GM12878 (cell line): ENCODE measurements around the gene COL9A1. TPM values are rescaled to one million over a fixed set of nuclear protein-coding genes. Genes with fewer than 3 reads are reported as not detected.

ENCODE experiments used
- ATAC-seq: fragments of 200-7000 bp; cut with Tn5 transposase; 3 replicates; pipeline ENCODE4 v1.9.1; 2020; ENCODE audit warnings: mild to moderate bottlenecking, moderate library complexity
- BruUV-seq: library from RNA; stranded (reverse); fragments of 400-500 nt; replicated peaks from 2 replicates; lab custom pipeline; 2021; lab: Mats Ljungman, UMichigan
- CTCF ChIA-PET: fragments of 300-600 bp; sonication (Branson Sonifier 250); formaldehyde crosslinking; extraction: SDS; loops from one replicate; lab custom pipeline; 2021; ENCODE audit warnings: inconsistent platforms; lab: Yijun Ruan, JAX
- POLR2A ChIA-PET: fragments of 350-600 bp; formaldehyde crosslinking; extraction: SDS; loops from one replicate; lab custom pipeline; 2021; ENCODE audit warnings: inconsistent platforms; lab: Charles Lee
- RAD21 ChIA-PET: fragments of 300-600 bp; sonication (Branson Sonifier 250); formaldehyde crosslinking; loops from one replicate; lab custom pipeline; 2023; ENCODE audit warnings: antibody characterized with exemption; ENCODE audit not compliant: unreplicated experiment; lab: Charles Lee
- SMC1A ChIA-PET: fragments of 300-600 bp; sonication (Branson Sonifier 250); formaldehyde crosslinking; loops from one replicate; lab custom pipeline; 2023; ENCODE audit not compliant: unreplicated experiment, uncharacterized antibody; lab: Charles Lee
- DNase-seq: peaks from one replicate; pipeline ENCODE4 v3.0.0-alpha.2; 2011; ENCODE audit warnings: low read depth, low spot score
- FAIRE-seq: peaks from 3 replicates; lab custom pipeline; 2011; peaks lifted over from hg19 to GRCh38; lab: Jason Lieb, UNC
- H2AFZ ChIP-seq: 2 replicates; pipeline ENCODE4 v1.6.0; 2011; ENCODE audit warnings: low read depth, low read length, control low read depth; ENCODE audit not compliant: control insufficient read depth
- H3K27ac ChIP-seq: 2 replicates; pipeline ENCODE4 v1.5.1; 2011; ENCODE audit warnings: control low read depth; ENCODE audit not compliant: control insufficient read depth, insufficient read depth
- H3K27me3 ChIP-seq, 2 experiments: replicated peaks in 1 of 2; 2 replicates each; pipeline versions ENCODE4 v1.6.0 to v1.6.1; 2011; ENCODE audit warnings: low read length in 1 of 2; ENCODE audit not compliant: control insufficient read depth in 2 of 2, insufficient read depth in 2 of 2
- H3K36me3 ChIP-seq, 2 experiments: 2 replicates each; pipeline ENCODE4 v1.5.1; 2011; ENCODE audit warnings: low read length in 1 of 2; ENCODE audit not compliant: control insufficient read depth in 2 of 2, insufficient read depth in 2 of 2
- H3K4me1 ChIP-seq: 2 replicates; pipeline ENCODE4 v1.6.1; 2011; ENCODE audit warnings: mild to moderate bottlenecking, low read length, moderate library complexity, mixed read lengths; ENCODE audit not compliant: control insufficient read depth, insufficient read depth
- H3K4me2 ChIP-seq: 2 replicates; pipeline ENCODE4 v1.6.0; 2011; ENCODE audit warnings: control low read depth; ENCODE audit not compliant: control insufficient read depth, insufficient read depth
- H3K4me3 ChIP-seq: fragments of 200-600 bp; sonication (generic); 2 replicates; pipeline ENCODE4 v1.5.1; 2016
- H3K79me2 ChIP-seq: 2 replicates; pipeline ENCODE4 v1.6.0; 2011; ENCODE audit warnings: low read length; ENCODE audit not compliant: control insufficient read depth, insufficient read depth
- H3K9ac ChIP-seq: 2 replicates; pipeline ENCODE4 v1.8.0; 2011; ENCODE audit warnings: low read length, control low read depth, mixed read lengths; ENCODE audit not compliant: control insufficient read depth, insufficient read depth
- H3K9me3 ChIP-seq: replicated peaks from 3 replicates; pipeline ENCODE4 v1.5.1; 2011; ENCODE audit warnings: mild to moderate bottlenecking, low read length; ENCODE audit not compliant: control insufficient read depth, insufficient read depth
- H4K20me1 ChIP-seq: 2 replicates; pipeline ENCODE4 v1.6.0; 2011; ENCODE audit not compliant: control insufficient read depth, insufficient read depth
- CEBPB ChIP-seq, 2 experiments: fragments of 150-350 bp in 1 of 2; IDR thresholded peaks; 2 replicates each; pipeline ENCODE4 v1.6.1; 2012 to 2014; ENCODE audit warnings: low read depth in 2 of 2, low read length in 2 of 2, borderline replicate concordance in 1 of 2, inconsistent platforms in 1 of 2
- E4F1 ChIP-seq: fragments of 450-650 bp; IDR thresholded peaks from 2 replicates; pipeline ENCODE4 v1.6.1; 2018; ENCODE audit warnings: borderline replicate concordance, mild to moderate bottlenecking; ENCODE audit not compliant: partially characterized antibody
- HCFC1 ChIP-seq: fragments of 150-350 bp; IDR thresholded peaks from 2 replicates; pipeline ENCODE4 v1.6.1; 2014; ENCODE audit warnings: low read length
- HDGF ChIP-seq: fragments of 450-650 bp; IDR thresholded peaks from 2 replicates; pipeline ENCODE4 v1.6.1; 2016; ENCODE audit warnings: antibody characterized with exemption
- LARP7 ChIP-seq: fragments of 450-650 bp; IDR thresholded peaks from 2 replicates; pipeline ENCODE4 v1.6.1; 2017; ENCODE audit warnings: mild to moderate bottlenecking
- NFYA ChIP-seq: IDR thresholded peaks from 2 replicates; pipeline ENCODE4 v1.6.1; 2011; ENCODE audit warnings: low read depth, mild to moderate bottlenecking, low read length, improper control_type of control experiment, borderline replicate concordance
- NR2C2 ChIP-seq: IDR thresholded peaks from 2 replicates; pipeline ENCODE4 v1.6.1; 2011; ENCODE audit warnings: borderline replicate concordance, low read depth; ENCODE audit not compliant: control insufficient read depth, insufficient read length
- PBX3 ChIP-seq: IDR thresholded peaks from 2 replicates; pipeline ENCODE4 v1.6.1; 2011; ENCODE audit warnings: mild to moderate bottlenecking, low read depth, low read length, moderate library complexity; ENCODE audit not compliant: insufficient replicate concordance
- SKIL ChIP-seq: fragments of 450-650 bp; IDR thresholded peaks from 2 replicates; pipeline ENCODE4 v1.6.1; 2017; ENCODE audit warnings: mild to moderate bottlenecking, low read depth, inconsistent platforms; ENCODE audit not compliant: poor library complexity, severe bottlenecking
- STAT1 ChIP-seq: fragments of 450-650 bp; conservative IDR thresholded peaks from 2 replicates; pipeline ENCODE4 v1.6.1; 2014; ENCODE audit warnings: antibody characterized with exemption, mild to moderate bottlenecking
- ZNF207 ChIP-seq: fragments of 450-650 bp; IDR thresholded peaks from 2 replicates; pipeline ENCODE4 v1.6.1; 2014; ENCODE audit warnings: antibody characterized with exemption, mild to moderate bottlenecking, borderline replicate concordance
- WGBS: methylation state at CpG from one replicate; pipeline ENCODE4 v1.1.6; 2016; ENCODE audit warnings: low lambda C conversion rate; ENCODE audit not compliant: insufficient replicate concordance, insufficient coverage; ENCODE audit errors: missing lambda C conversion rate; 5-methylcytosine and 5-hydroxymethylcytosine counted together
- in situ Hi-C: fragments of 300-500 bp; cut with MboI; formaldehyde crosslinking; loops from 9 replicates; pipeline ENCODE4 v1.14.3; 2018; ENCODE audit warnings: mixed read lengths
- intact Hi-C: fragments of 100-400 bp; cut with micrococcal nuclease; formaldehyde crosslinking; loops from one replicate; pipeline ENCODE4 v1.14.2; 2022; ENCODE audit not compliant: unreplicated experiment
- polyA plus RNA-seq, 11 experiments: library from polyadenylated mRNA; depleted of rRNA in 4 of 11; unstranded in 6 of 11; stranded (reverse) in 5 of 11; fragments of >200 nt; fragmentation: Nextera tagmentation in 4 of 11; fragmentation: Illumina TruSeq in 1 of 11; extraction: Ambion mirVana in 4 of 11; extraction: Trizol in 1 of 11; gene quantifications; 1 replicate in 1 of 11; 2 replicates in 10 of 11; pipeline versions ENCODE4 v1.2.1 to v1.2.3, GENCODE V29; 2011 to 2016; ENCODE audit warnings: inconsistent platforms in 2 of 11, missing spikeins in 2 of 11, low read depth in 1 of 11
- total RNA-seq, 4 experiments: library from RNA; depleted of rRNA in 3 of 4; stranded (reverse); fragments of >200 nt in 3 of 4; fragmentation: Illumina TruSeq in 1 of 4; extraction: Trizol in 1 of 4; gene quantifications; 2 replicates each; pipeline versions ENCODE4 v1.2.1 to v1.2.3, GENCODE V29; 2013 to 2021
- TF ChIP-seq, protein P1 (sequence below): fragments of 450-650 bp; IDR thresholded peaks from 2 replicates; pipeline ENCODE4 v1.6.1; 2017; ENCODE audit warnings: mild to moderate bottlenecking, moderate library complexity

COL9A1 gene
- total and polyA plus RNA-seq, 10 of the 15 experiments (the other 5 are each of a cell fraction or from before 2014, with no cell fraction given), result not detected

DNA sequence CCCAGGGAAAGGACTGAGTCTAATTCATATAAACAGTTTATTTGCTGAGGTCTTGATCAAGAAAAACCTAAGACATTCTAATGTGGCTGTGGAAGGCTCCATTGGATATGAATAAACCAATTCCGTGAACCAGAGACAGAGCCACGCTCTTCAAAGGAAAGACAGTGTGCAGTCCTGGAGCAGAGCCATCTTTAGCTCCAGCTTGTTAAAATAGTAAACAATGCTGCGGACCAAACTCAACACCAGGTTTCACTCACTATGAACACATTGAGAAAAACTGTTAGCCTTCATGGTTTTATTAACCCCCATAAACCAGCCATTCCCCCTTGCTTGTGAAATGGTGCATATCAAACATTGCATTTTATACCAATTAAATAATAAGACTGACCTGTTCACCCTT, 61.9 kb downstream of the COL9A1 start (continued):
- TF ChIP-seq, protein P1, sequence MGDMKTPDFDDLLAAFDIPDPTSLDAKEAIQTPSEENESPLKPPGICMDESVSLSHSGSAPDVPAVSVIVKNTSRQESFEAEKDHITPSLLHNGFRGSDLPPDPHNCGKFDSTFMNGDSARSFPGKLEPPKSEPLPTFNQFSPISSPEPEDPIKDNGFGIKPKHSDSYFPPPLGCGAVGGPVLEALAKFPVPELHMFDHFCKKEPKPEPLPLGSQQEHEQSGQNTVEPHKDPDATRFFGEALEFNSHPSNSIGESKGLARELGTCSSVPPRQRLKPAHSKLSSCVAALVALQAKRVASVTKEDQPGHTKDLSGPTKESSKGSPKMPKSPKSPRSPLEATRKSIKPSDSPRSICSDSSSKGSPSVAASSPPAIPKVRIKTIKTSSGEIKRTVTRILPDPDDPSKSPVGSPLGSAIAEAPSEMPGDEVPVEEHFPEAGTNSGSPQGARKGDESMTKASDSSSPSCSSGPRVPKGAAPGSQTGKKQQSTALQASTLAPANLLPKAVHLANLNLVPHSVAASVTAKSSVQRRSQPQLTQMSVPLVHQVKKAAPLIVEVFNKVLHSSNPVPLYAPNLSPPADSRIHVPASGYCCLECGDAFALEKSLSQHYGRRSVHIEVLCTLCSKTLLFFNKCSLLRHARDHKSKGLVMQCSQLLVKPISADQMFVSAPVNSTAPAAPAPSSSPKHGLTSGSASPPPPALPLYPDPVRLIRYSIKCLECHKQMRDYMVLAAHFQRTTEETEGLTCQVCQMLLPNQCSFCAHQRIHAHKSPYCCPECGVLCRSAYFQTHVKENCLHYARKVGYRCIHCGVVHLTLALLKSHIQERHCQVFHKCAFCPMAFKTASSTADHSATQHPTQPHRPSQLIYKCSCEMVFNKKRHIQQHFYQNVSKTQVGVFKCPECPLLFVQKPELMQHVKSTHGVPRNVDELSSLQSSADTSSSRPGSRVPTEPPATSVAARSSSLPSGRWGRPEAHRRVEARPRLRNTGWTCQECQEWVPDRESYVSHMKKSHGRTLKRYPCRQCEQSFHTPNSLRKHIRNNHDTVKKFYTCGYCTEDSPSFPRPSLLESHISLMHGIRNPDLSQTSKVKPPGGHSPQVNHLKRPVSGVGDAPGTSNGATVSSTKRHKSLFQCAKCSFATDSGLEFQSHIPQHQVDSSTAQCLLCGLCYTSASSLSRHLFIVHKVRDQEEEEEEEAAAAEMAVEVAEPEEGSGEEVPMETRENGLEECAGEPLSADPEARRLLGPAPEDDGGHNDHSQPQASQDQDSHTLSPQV, result no peak
- TF ChIP-seq HCFC1, result no peak
- TF ChIP-seq NR2C2, result no peak

GRCh38 chr6:70236343-70236742, 66.5 kb downstream of the COL9A1 start:
- ChIA-PET RAD21 (no interaction called here), CTCF (interaction anchor here (1.2 to 3.3 kb wide), 2 partner anchors 15 to 24 kb away, joined by 3 to 19 read pairs; no protein-coding TSS in a partner anchor)
- Histone ChIP-seq H4K20me1 (no peaks in the 10 kb centered on the region), H3K36me3 (no peaks in the 10 kb centered on the region), H3K9me3 (no peaks in the 10 kb centered on the region), H3K27ac (no peak overlapping the region), H3K79me2 (no peaks in the 10 kb centered on the region), H2AFZ (no peak overlapping the region), H3K9ac (no peak overlapping the region), H3K4me1 (no peaks in the 10 kb centered on the region), H3K27me3 (0 out of 4 replicates have a peak, but pooled peaks cover 0 to 2% of the 10 kb centered on the region in 2 experiments)
- in situ Hi-C loops, result no loop called here
- 21% methylated on average over 3 of the region's 3 CpGs for WGBS
- DNase-seq, result no peak
- no peak for ATAC-seq
- intact Hi-C loops, result no loop called here
- no TSS peak for BruUV-seq
- FAIRE-seq, result no peak
- no peak for TF ChIP-seq PBX3
- no peak for TF ChIP-seq HDGF
- no peak for TF ChIP-seq LARP7
- TF ChIP-seq E4F1, result no peak
- TF ChIP-seq CEBPB (IDR thresholded peaks at IDR 0.05; ENCODE audit: borderline replicate concordance in 1 of 2, low read depth in 2 of 2, low read length in 2 of 2), result no peak
- TF ChIP-seq NFYA, result no peak
- no peak for TF ChIP-seq STAT1
- no peak for TF ChIP-seq SKIL
- TF ChIP-seq ZNF207, result no peak
- TF ChIP-seq, all 136 proteins: peak for 0
- no peak overlapping the region for H3K4me3 ChIP-seq
- H3K4me2 ChIP-seq, result no peak overlapping the region
- ChIA-PET POLR2A (no interaction called here), SMC1A (no interaction called here)
